K562 (cell line): ENCODE results near the gene LRP1. TPM values are rescaled to one million over a fixed set of nuclear protein-coding genes. Genes with fewer than 3 reads are reported as not detected.
A peak's percentile ranks its signal among the peaks of the same experiment; 100 is the strongest.

Experiments used
- CHD2 ChIP-seq: IDR thresholded peaks from 2 replicates; pipeline ENCODE4 v1.6.1; 2011; ENCODE audit warnings: low read depth, low read length
- CREM ChIP-seq: IDR thresholded peaks from 2 replicates; pipeline ENCODE4 v1.6.1; 2014; ENCODE audit warnings: antibody characterized with exemption, low read depth
- EP400 ChIP-seq: fragments of 450-650 bp; IDR thresholded peaks from 2 replicates; pipeline ENCODE4 v1.6.1; 2017; ENCODE audit warnings: antibody characterized with exemption, mild to moderate bottlenecking, moderate library complexity
- JUN ChIP-seq, 2 experiments: sonication (generic) in 1 of 2; formaldehyde crosslinking in 1 of 2; IDR thresholded peaks; 2 replicates each; pipeline versions ENCODE4 v1.6.1 to v1.8.0; 2012 to 2022; ENCODE audit warnings: borderline replicate concordance in 2 of 2, mild to moderate bottlenecking in 2 of 2, improper control_type of control experiment in 1 of 2, low read depth in 1 of 2, low read length in 1 of 2, missing genetic modification reagents in 1 of 2
- NCOA6 ChIP-seq: fragments of 450-650 bp; IDR thresholded peaks from 2 replicates; pipeline ENCODE4 v1.6.1; 2017; ENCODE audit warnings: mild to moderate bottlenecking
- PHB2 ChIP-seq: fragments of 450-650 bp; IDR thresholded peaks from 2 replicates; pipeline ENCODE4 v1.6.1; 2017; ENCODE audit warnings: low read depth
- POLR3A ChIP-seq: IDR thresholded peaks from 2 replicates; pipeline ENCODE4 v1.6.1; 2011; ENCODE audit warnings: borderline replicate concordance, mild to moderate bottlenecking, moderate library complexity; ENCODE audit not compliant: insufficient read length, insufficient read depth; ENCODE audit errors: extremely low read depth
- SAP30 ChIP-seq: fragments of 200-600 bp; sonication (generic); IDR thresholded peaks from 2 replicates; pipeline ENCODE4 v1.6.1; 2012; ENCODE audit warnings: borderline replicate concordance, low read depth, mild to moderate bottlenecking, moderate library complexity, low read length, control low read depth, inconsistent platforms; ENCODE audit not compliant: insufficient read depth, poor library complexity, severe bottlenecking
- SP1 ChIP-seq: sonication (generic); formaldehyde crosslinking; IDR thresholded peaks from 2 replicates; pipeline ENCODE4 v1.8.1; 2022; ENCODE audit warnings: mild to moderate bottlenecking, missing genetic modification reagents
- STAG1 ChIP-seq: sonication (generic); formaldehyde crosslinking; IDR thresholded peaks from 2 replicates; pipeline ENCODE4 v1.5.0; 2020; ENCODE audit warnings: missing genetic modification reagents, borderline replicate concordance
- TCF7L2 ChIP-seq: fragments of 150-350 bp; IDR thresholded peaks from 2 replicates; pipeline ENCODE4 v1.6.1; 2016; ENCODE audit warnings: low read depth, mild to moderate bottlenecking, low read length, moderate library complexity
- ZKSCAN8 ChIP-seq: fragments of 200-800 bp; sonication (Bioruptor generic); IDR thresholded peaks from 2 replicates; pipeline ENCODE4 v1.6.1; 2016; ENCODE audit warnings: missing genetic modification characterization, missing compliant biosample characterization
- ZNF12 ChIP-seq: sonication (generic); formaldehyde crosslinking; IDR thresholded peaks from 2 replicates; pipeline ENCODE4 v1.4.0; 2020; ENCODE audit warnings: mild to moderate bottlenecking, missing genetic modification reagents
- polyA plus RNA-seq, 8 experiments: library from polyadenylated mRNA; depleted of rRNA in 4 of 8; stranded (reverse) in 5 of 8; unstranded in 3 of 8; fragments of >200 nt; fragmentation: Nextera tagmentation in 2 of 8; fragmentation: Illumina TruSeq in 1 of 8; extraction: Ambion mirVana in 2 of 8; extraction: Trizol in 1 of 8; gene quantifications; 2 replicates each; pipeline versions ENCODE4 v1.2.1 to v1.2.3, GENCODE V29; 2011 to 2014; ENCODE audit warnings: inconsistent platforms in 1 of 8, missing spikeins in 1 of 8
- total RNA-seq, 7 experiments: library from RNA; depleted of rRNA in 6 of 7; stranded (reverse); fragments of >200 nt in 6 of 7; fragmentation: Illumina TruSeq in 2 of 7; extraction: Trizol in 2 of 7; gene quantifications; 2 replicates each; pipeline versions ENCODE4 v1.2.1 to v1.2.3, GENCODE V29; 2011 to 2021; ENCODE audit warnings: low replicate concordance in 1 of 7
- TF ChIP-seq, protein P1 (sequence below), 2 experiments: fragments of 450-650 bp in 1 of 2; sonication (generic) in 1 of 2; formaldehyde crosslinking; conservative IDR thresholded peaks; 2 replicates each; pipeline versions ENCODE4 v1.4.0 to v1.8.1; 2020 to 2022; ENCODE audit warnings: mild to moderate bottlenecking in 1 of 2, missing genetic modification reagents in 1 of 2
- TF ChIP-seq, protein P2 (sequence below): fragments of 250-450 bp; sonication (Bioruptor Pico); IDR thresholded peaks from 2 replicates; pipeline ENCODE4 v1.6.1; 2021; ENCODE audit warnings: mild to moderate bottlenecking
- TF ChIP-seq, protein P3 (sequence below): fragments of 250-450 bp; sonication (Bioruptor Pico); IDR thresholded peaks from 2 replicates; pipeline ENCODE4 v1.8.0; 2022; ENCODE audit warnings: moderate library complexity, mild to moderate bottlenecking, inconsistent platforms
- TF ChIP-seq, protein P4 (sequence below): fragments of 450-650 bp; IDR thresholded peaks from 2 replicates; pipeline ENCODE4 v1.6.1; 2018; ENCODE audit warnings: mild to moderate bottlenecking, low read depth; ENCODE audit not compliant: partially characterized antibody
- TF ChIP-seq, protein P5 (sequence below): fragments of 250-450 bp; sonication (Bioruptor Pico); IDR thresholded peaks from 2 replicates; pipeline ENCODE4 v1.4.0; 2020; ENCODE audit warnings: mild to moderate bottlenecking, moderate library complexity
- TF ChIP-seq, protein P6 (sequence below): sonication (generic); formaldehyde crosslinking; IDR thresholded peaks from 2 replicates; pipeline ENCODE4 v1.8.1; 2023; ENCODE audit warnings: mild to moderate bottlenecking, missing genetic modification reagents

LRP1 gene
- total and polyA plus RNA-seq, 9 of the 15 experiments (the other 6 are each of a cell fraction or from before 2014, with no cell fraction given), result 0.04 to 0.64 (median 0.19) TPM; not detected in 2

DNA sequence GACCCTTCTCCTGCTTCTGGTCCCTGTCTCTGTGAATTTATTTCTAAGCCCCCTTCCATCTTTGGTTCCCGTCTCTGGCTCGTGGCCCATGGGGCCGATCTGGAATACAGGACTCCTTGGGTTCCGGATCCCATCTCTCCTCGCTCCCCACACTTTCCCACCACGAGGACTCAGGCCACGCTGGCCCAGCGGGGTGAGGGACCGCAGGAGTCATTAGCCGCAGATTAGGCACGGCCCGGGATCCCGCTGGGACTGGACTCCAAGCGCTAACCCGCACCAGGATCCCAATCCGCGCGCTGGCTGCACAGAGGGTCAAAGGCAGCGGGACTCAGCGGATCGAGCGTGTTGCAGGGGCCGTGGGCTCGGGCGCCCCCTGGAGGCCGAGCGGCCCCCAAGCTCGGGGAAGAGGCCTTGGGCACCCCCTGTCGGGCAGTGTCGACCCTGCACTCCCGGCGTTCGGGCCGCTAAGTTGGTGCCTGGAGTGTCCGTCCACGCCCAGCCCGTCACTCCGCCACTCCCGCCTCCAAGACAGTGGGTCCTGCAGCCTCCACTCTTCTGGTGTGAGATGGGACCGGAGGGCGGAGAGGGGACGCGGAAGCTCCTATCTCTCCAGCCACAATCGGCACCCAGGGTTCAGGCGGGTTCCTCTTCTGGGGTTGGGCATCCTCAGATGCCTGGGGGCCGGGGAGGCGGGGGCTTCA lies 110.7 kb downstream of the LRP1 start (continued):
- TF ChIP-seq JUN (IDR thresholded peaks at IDR 0.05; ENCODE audit: borderline replicate concordance, low read depth, low read length), result peak; percentile 65
- TF ChIP-seq JUN (CRISPR knock-in tag; IDR thresholded peaks at IDR 0.05; ENCODE audit: borderline replicate concordance), result 0 out of 2 replicates have a peak, but pooled peaks have one; percentile 63
- TF ChIP-seq STAG1 (CRISPR knock-in tag), result peak; percentile 89
- no peak for TF ChIP-seq ZKSCAN8 (CRISPR knock-in tag)
- peak; percentile 52 for TF ChIP-seq CREM
- TF ChIP-seq, protein P1, sequence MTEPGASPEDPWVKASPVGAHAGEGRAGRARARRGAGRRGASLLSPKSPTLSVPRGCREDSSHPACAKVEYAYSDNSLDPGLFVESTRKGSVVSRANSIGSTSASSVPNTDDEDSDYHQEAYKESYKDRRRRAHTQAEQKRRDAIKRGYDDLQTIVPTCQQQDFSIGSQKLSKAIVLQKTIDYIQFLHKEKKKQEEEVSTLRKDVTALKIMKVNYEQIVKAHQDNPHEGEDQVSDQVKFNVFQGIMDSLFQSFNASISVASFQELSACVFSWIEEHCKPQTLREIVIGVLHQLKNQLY (CRISPR knock-in tag; conservative IDR thresholded peaks at IDR 0.05), result no peak
- peak; percentile 56; the same call in 1 of the 2 replicates for TF ChIP-seq ZNF12
- TF ChIP-seq, protein P2, sequence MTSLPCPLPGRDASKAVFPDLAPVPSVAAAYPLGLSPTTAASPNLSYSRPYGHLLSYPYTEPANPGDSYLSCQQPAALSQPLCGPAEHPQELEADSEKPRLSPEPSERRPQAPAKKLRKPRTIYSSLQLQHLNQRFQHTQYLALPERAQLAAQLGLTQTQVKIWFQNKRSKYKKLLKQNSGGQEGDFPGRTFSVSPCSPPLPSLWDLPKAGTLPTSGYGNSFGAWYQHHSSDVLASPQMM (CRISPR knock-in tag), result no peak
- TF ChIP-seq NCOA6, result no peak
- TF ChIP-seq, protein P3, sequence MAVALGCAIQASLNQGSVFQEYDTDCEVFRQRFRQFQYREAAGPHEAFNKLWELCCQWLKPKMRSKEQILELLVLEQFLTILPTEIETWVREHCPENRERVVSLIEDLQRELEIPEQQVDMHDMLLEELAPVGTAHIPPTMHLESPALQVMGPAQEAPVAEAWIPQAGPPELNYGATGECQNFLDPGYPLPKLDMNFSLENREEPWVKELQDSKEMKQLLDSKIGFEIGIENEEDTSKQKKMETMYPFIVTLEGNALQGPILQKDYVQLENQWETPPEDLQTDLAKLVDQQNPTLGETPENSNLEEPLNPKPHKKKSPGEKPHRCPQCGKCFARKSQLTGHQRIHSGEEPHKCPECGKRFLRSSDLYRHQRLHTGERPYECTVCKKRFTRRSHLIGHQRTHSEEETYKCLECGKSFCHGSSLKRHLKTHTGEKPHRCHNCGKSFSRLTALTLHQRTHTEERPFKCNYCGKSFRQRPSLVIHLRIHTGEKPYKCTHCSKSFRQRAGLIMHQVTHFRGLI (CRISPR knock-in tag), result no peak
- no peak for TF ChIP-seq TCF7L2
- peak; percentile 33; the same call in 1 of the 2 replicates for TF ChIP-seq EP400
- TF ChIP-seq, protein P4, sequence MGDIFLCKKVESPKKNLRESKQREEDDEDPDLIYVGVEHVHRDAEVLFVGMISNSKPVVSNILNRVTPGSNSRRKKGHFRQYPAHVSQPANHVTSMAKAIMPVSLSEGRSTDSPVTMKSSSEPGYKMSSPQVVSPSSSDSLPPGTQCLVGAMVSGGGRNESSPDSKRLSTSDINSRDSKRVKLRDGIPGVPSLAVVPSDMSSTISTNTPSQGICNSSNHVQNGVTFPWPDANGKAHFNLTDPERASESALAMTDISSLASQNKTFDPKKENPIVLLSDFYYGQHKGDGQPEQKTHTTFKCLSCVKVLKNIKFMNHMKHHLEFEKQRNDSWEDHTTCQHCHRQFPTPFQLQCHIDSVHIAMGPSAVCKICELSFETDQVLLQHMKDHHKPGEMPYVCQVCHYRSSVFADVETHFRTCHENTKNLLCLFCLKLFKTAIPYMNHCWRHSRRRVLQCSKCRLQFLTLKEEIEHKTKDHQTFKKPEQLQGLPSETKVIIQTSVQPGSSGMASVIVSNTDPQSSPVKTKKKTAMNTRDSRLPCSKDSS, result no peak
- TF ChIP-seq, protein P5, sequence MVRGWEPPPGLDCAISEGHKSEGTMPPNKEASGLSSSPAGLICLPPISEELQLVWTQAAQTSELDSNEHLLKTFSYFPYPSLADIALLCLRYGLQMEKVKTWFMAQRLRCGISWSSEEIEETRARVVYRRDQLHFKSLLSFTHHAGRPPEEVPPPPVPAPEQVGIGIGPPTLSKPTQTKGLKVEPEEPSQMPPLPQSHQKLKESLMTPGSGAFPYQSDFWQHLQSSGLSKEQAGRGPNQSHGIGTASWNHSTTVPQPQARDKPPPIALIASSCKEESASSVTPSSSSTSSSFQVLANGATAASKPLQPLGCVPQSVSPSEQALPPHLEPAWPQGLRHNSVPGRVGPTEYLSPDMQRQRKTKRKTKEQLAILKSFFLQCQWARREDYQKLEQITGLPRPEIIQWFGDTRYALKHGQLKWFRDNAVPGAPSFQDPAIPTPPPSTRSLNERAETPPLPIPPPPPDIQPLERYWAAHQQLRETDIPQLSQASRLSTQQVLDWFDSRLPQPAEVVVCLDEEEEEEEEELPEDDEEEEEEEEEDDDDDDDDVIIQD (CRISPR knock-in tag), result no peak
- peak; percentile 90 for TF ChIP-seq SP1 (CRISPR knock-in tag)
- TF ChIP-seq, protein P6, sequence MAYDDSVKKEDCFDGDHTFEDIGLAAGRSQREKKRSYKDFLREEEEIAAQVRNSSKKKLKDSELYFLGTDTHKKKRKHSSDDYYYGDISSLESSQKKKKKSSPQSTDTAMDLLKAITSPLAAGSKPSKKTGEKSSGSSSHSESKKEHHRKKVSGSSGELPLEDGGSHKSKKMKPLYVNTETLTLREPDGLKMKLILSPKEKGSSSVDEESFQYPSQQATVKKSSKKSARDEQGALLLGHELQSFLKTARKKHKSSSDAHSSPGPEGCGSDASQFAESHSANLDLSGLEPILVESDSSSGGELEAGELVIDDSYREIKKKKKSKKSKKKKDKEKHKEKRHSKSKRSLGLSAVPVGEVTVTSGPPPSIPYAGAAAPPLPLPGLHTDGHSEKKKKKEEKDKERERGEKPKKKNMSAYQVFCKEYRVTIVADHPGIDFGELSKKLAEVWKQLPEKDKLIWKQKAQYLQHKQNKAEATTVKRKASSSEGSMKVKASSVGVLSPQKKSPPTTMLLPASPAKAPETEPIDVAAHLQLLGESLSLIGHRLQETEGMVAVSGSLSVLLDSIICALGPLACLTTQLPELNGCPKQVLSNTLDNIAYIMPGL (CRISPR knock-in tag), result peak; percentile 95
- no peak for TF ChIP-seq POLR3A
- TF ChIP-seq CHD2, result peak; percentile 23; the same call in 1 of the 2 replicates
- no peak for TF ChIP-seq PHB2
- TF ChIP-seq SAP30, result no peak
